ENCODE results near the gene GPC6.
"Not testable (repeated sequence)": the region's sequence is repeated elsewhere in the genome, so short reads cannot be mapped to it uniquely, and the experiment has no call there.

The GPC6 gene

DNA sequence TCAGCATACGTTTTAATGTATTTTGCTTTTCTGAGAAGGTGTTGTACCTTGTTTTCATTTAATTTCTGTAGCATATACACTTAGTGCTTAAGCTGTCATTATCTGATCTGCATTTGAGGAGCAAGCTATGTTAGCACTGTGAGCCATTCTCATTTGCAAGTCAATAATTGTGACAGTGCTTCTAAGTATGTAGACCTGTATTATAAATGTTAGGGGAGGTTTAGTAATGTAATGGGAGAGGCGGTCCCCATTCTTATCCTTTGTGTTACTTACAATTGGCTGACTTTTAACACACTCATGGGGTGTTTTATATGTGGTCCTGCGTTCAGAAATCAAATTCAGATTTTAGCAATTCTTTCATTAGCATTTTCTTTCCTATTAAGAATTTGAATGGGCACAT lies 90.2 kb downstream of the GPC6 start:
- Mint-ChIP-seq H3K27me3 (ENCODE audit: low read depth) (no peaks in the 10 kb centered on the region), H3K36me3 (ENCODE audit: low read depth) (no peaks in the 10 kb centered on the region), H3K9me3 (no peaks in the 10 kb centered on the region), H3K4me1 (no peaks in the 10 kb centered on the region), H3K4me3 (no peak overlapping the region), H3K27ac (no peak overlapping the region)
- TF ChIP-seq, protein P1, sequence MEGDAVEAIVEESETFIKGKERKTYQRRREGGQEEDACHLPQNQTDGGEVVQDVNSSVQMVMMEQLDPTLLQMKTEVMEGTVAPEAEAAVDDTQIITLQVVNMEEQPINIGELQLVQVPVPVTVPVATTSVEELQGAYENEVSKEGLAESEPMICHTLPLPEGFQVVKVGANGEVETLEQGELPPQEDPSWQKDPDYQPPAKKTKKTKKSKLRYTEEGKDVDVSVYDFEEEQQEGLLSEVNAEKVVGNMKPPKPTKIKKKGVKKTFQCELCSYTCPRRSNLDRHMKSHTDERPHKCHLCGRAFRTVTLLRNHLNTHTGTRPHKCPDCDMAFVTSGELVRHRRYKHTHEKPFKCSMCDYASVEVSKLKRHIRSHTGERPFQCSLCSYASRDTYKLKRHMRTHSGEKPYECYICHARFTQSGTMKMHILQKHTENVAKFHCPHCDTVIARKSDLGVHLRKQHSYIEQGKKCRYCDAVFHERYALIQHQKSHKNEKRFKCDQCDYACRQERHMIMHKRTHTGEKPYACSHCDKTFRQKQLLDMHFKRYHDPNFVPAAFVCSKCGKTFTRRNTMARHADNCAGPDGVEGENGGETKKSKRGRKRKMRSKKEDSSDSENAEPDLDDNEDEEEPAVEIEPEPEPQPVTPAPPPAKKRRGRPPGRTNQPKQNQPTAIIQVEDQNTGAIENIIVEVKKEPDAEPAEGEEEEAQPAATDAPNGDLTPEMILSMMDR (IDR thresholded peaks at IDR 0.05; ENCODE audit: unreplicated experiment in 3 of 3) = no peak

DNA sequence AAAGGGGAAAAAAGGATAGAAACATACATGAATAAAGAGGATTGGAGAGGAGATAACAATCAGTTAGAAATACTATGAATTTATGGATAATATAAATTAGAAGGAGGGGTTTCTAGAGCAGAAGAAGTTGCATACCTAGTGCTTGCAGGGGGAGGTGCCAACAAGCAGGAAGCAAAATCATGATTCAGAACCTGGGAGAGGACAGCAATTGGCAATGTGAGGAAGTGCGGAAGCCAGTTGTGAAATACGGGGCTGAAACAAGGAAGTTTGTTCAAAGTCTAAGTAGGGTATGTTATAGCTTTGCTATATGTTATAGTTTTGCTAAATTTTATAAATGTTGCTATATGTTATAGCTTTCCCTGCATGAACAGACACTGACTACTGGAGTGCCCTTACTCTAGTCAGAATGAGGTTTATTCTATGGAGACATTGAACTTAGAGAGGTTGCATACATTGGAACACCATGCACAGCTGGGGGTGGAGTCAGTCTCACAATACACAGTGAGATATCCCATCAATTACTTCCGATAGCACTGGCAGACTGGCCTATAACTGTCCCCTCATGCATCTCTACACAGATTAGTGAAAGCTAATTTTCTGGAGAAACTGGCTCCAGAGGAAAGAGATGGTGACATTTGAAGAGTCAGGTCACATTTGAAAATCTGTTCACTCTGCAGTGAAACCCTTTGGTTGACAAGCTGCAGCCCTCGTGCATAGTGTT lies 92.1 kb downstream of the GPC6 start:
- no peak overlapping the region for H3K27ac Mint-ChIP-seq
- no peaks in the 10 kb centered on the region for H3K27me3 Mint-ChIP-seq (ENCODE audit: low read depth)
- H3K36me3 Mint-ChIP-seq (ENCODE audit: low read depth) = no peaks in the 10 kb centered on the region
- no peak overlapping the region for H3K4me3 Mint-ChIP-seq
- no peaks in the 10 kb centered on the region for H3K4me1 Mint-ChIP-seq
- TF ChIP-seq, protein P1 (IDR thresholded peaks at IDR 0.05; ENCODE audit: unreplicated experiment in 3 of 3) = no peak
- no peaks in the 10 kb centered on the region for H3K9me3 Mint-ChIP-seq

DNA sequence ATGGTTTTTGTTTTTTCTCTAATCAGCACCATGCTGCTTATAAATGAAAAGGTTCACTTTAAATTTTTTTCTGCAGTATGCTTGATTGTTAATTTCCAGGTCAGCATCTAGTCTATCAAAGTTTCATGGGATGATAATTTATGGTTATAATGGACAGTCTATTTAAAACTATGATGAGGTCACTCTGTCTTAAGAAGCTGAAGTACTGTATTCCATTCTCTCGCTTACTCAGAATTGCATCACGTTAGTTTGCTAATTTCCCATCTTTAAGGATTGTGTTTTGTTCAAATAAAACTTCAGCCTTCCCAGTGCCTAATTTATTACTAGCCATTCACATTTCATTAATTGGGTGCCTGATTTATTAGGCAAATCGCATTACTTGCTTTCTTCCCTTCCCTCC lies 94.3 kb downstream of the GPC6 start:
- H3K4me1 Mint-ChIP-seq = no peaks in the 10 kb centered on the region
- no peaks in the 10 kb centered on the region for H3K36me3 Mint-ChIP-seq (ENCODE audit: low read depth)
- TF ChIP-seq, protein P1 (IDR thresholded peaks at IDR 0.05; ENCODE audit: unreplicated experiment in 3 of 3) = no peak
- no peaks in the 10 kb centered on the region for H3K27me3 Mint-ChIP-seq (ENCODE audit: low read depth)
- H3K27ac Mint-ChIP-seq = no peak overlapping the region
- H3K4me3 Mint-ChIP-seq = no peak overlapping the region
- no peaks in the 10 kb centered on the region for H3K9me3 Mint-ChIP-seq

DNA sequence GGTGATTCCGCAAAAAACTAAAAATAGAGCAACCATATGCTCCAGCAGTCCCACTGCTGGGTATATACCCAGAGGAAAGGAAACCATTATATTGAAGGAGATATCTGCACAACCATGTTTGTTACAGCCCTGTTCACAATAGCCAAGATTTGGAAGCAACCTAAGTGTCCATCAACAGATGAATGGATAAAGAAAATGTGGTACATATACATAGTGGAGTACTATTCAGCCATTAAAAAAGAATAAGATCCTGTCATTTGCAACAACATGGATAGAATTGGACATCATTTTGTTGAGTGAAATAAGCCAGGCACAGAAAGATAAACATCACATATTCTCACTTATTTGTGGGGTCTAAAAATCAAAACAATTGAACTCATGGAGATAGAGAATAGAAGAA lies 97.3 kb downstream of the GPC6 start:
- not testable (repeated sequence) for H3K4me1 Mint-ChIP-seq; H3K36me3 Mint-ChIP-seq (ENCODE audit: low read depth); H3K27me3 Mint-ChIP-seq (ENCODE audit: low read depth); H3K9me3 Mint-ChIP-seq; H3K27ac Mint-ChIP-seq; H3K4me3 Mint-ChIP-seq

DNA sequence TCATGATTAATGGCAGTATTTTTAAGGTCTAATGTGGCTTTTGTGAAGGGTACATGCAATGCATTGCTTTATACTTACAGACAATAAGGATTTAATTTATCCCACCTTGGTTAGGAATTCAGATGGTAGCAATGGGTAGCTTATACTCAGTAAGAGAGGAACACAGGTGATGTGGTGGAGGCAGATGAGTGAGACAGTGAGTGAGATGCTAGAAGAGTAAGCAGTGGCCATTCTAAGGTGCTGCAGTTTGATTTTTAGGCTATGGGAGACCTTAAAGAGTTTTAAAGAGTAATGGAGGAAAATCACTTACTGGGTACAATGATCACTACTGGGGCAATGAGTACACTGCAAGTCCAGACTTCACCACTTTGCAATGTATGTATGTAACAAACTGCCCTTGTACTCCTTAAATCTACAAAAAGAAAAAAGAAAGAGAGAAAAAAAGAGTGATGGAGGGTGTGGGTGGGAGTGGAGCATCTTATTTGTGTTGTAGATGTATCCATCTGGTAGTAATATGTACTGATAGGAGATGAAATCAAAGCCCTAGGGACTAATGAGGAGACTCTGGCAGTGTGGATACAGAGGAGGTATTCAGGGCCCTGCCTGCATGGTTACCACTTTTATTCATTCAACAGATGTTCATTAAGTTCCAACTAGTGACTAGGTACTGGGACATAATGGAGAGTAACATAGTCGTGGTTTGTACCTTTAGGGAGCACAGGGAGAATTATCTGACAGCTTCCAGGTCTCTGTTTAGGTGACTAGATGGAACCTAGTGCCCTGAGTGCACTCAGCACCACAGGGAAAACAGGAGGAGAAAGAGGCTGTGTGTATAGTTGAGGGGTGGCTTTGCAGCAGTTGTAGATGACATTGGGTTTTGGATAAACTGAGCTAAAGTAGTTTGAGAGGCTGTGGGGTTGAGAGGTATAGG lies 99.0 kb downstream of the GPC6 start:
- H3K27me3 Mint-ChIP-seq (ENCODE audit: low read depth) = no peaks in the 10 kb centered on the region
- no peak overlapping the region for H3K27ac Mint-ChIP-seq
- H3K4me3 Mint-ChIP-seq = no peak overlapping the region
- H3K9me3 Mint-ChIP-seq = no peaks in the 10 kb centered on the region
- H3K4me1 Mint-ChIP-seq = peaks cover 9% of the 10 kb centered on the region
- H3K36me3 Mint-ChIP-seq (ENCODE audit: low read depth) = no peaks in the 10 kb centered on the region
- TF ChIP-seq, protein P1 (IDR thresholded peaks at IDR 0.05; ENCODE audit: unreplicated experiment in 3 of 3) = no peak

DNA sequence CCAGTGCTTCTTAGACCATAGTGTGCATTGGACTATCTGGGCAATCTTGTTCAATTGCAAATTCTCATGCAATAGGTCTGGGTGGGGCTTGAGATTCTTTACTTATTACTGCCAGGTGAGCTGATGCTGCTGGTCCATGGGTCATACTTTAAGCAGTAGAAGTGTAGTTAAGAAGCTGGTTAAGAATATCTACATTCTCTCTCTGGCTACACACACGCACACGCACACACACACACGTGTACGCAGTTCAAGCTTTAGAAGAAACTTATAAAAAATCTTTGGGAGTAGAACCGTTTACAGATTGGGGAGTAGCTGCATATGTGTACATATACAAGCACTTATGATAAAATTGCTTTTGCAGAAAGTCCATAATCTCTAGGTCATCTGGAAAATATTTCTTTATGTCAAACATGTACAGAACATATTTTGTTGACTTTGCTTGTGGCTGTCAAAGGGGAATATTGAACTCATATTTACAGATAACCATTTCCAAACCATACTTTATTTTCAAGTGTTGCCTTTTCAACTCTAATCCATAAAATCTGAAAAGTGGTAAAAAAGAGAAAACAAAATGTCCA lies 99.7 kb downstream of the GPC6 start:
- H3K27me3 Mint-ChIP-seq (ENCODE audit: low read depth) = no peaks in the 10 kb centered on the region
- TF ChIP-seq, protein P1 (IDR thresholded peaks at IDR 0.05; ENCODE audit: unreplicated experiment in 3 of 3) = no peak

More for the DNA sequence above, 99.7 kb downstream of the GPC6 start:
- Mint-ChIP-seq H3K27ac (no peak overlapping the region), H3K36me3 (ENCODE audit: low read depth) (peaks cover 4% of the 10 kb centered on the region), H3K4me1 (peaks cover 9% of the 10 kb centered on the region), H3K4me3 (no peak overlapping the region), H3K9me3 (no peaks in the 10 kb centered on the region)
